Measurements from ENCODE around the gene NFIL3. TPM values are rescaled to one million over a fixed set of nuclear protein-coding genes. Genes with fewer than 3 reads are reported as not detected.
"Not testable (repeated sequence)": the region's sequence is repeated elsewhere in the genome, so short reads cannot be mapped to it uniquely, and the experiment has no call there.

The NFIL3 gene, protein sequence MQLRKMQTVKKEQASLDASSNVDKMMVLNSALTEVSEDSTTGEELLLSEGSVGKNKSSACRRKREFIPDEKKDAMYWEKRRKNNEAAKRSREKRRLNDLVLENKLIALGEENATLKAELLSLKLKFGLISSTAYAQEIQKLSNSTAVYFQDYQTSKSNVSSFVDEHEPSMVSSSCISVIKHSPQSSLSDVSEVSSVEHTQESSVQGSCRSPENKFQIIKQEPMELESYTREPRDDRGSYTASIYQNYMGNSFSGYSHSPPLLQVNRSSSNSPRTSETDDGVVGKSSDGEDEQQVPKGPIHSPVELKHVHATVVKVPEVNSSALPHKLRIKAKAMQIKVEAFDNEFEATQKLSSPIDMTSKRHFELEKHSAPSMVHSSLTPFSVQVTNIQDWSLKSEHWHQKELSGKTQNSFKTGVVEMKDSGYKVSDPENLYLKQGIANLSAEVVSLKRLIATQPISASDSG
- 14.2 TPM for polyA plus RNA-seq (2013, experiment 1 of 2)
- 14.3 TPM for polyA plus RNA-seq (2013, experiment 2 of 2)

- Histone ChIP-seq H2BK15ac (ENCODE audit: low read length) (peak within 1 kb of the TSS; percentile 52), H3K27me3 (ENCODE audit: control insufficient read depth in 3 of 3, insufficient read depth in 3 of 3, low read depth in 1 of 3, low read length in 3 of 3) (peaks cover 0 to 49% (median 18%) of the 10 kb centered on the region in 3 experiments)
- WGBS, 2 donors (ENCODE audit: extremely low coverage in 2 of 2, insufficient read length in 2 of 2, insufficient replicate concordance in 1 of 2): no CpG with 5 or more reads among the region's 92 CpGs
Measured at GRCh38 chr9:91423785-91424402, at the start of gene NFIL3. NFIL3 (minus strand) TSS chr9:91423832; CDS start chr9:91410734, 13,098 bp downstream.

GRCh38 chr9:91471524-91471923 lies 47.9 kb upstream of the NFIL3 start:
- not testable (repeated sequence) for H2BK120ac ChIP-seq (ENCODE audit: low read depth, low read length); H3K4me3 ChIP-seq (ENCODE audit: low read length in 2 of 2); H2BK12ac ChIP-seq (ENCODE audit: low read length); H3K79me1 ChIP-seq (ENCODE audit: low read depth, low read length); H3K27me3 ChIP-seq (ENCODE audit: control insufficient read depth in 3 of 3, insufficient read depth in 3 of 3, low read depth in 1 of 3, low read length in 3 of 3); H4K91ac ChIP-seq (ENCODE audit: low read depth, low read length, poor library complexity); H3K4ac ChIP-seq (ENCODE audit: low read length); H2AK5ac ChIP-seq (ENCODE audit: low read depth, low read length); H3K18ac ChIP-seq (ENCODE audit: low read length); H3K4me1 ChIP-seq (ENCODE audit: control insufficient read depth in 2 of 2, insufficient read depth in 1 of 2, low read depth in 1 of 2, low read length in 2 of 2); H4K8ac ChIP-seq (ENCODE audit: low read depth, low read length); H2AFZ ChIP-seq (ENCODE audit: low read length); H3K36me3 ChIP-seq (replicated peaks in 1 of 2; ENCODE audit: control insufficient read depth in 2 of 2, insufficient read depth in 2 of 2, low read length in 2 of 2); H3K9me3 ChIP-seq (replicated peaks in 1 of 2; ENCODE audit: control insufficient read depth in 2 of 2, insufficient read depth in 1 of 2, low read depth in 1 of 2, low read length in 2 of 2); H3K9ac ChIP-seq (ENCODE audit: low read depth, low read length, poor library complexity); H3K27ac ChIP-seq (replicated peaks; ENCODE audit: low read length); H2BK15ac ChIP-seq (ENCODE audit: low read length); H3K23ac ChIP-seq (ENCODE audit: low read depth, low read length, poor library complexity); H2BK5ac ChIP-seq (ENCODE audit: low read length); H3K14ac ChIP-seq (ENCODE audit: low read length); DNase-seq (ENCODE audit: low spot score); H3K4me2 ChIP-seq (ENCODE audit: insufficient read depth, low read length, poor library complexity, severe bottlenecking)
- WGBS, 2 donors (ENCODE audit: extremely low coverage in 2 of 2, insufficient read length in 2 of 2, insufficient replicate concordance in 1 of 2): no CpG with 5 or more reads among the region's 3 CpGs

More at GRCh38 chr9:91423785-91424402, at the start of gene NFIL3:
- H3K4me1 ChIP-seq (ENCODE audit: control insufficient read depth in 2 of 2, insufficient read depth in 1 of 2, low read depth in 1 of 2, low read length in 2 of 2): peaks cover 4 to 7% of the 10 kb centered on the region in 2 donors
- H2AK5ac ChIP-seq (ENCODE audit: low read depth, low read length): no peak within 1 kb of the TSS
- no peak within 1 kb of the TSS for H3K14ac ChIP-seq (ENCODE audit: low read length)
- peak within 1 kb of the TSS; percentile 95 for H3K4me2 ChIP-seq (ENCODE audit: insufficient read depth, low read length, poor library complexity, severe bottlenecking)
- H3K36me3 ChIP-seq (replicated peaks in 1 of 2; ENCODE audit: control insufficient read depth in 2 of 2, insufficient read depth in 2 of 2, low read length in 2 of 2): no peaks in the 10 kb centered on the region
- H3K9ac ChIP-seq (ENCODE audit: low read depth, low read length, poor library complexity): peak within 1 kb of the TSS; percentile 85
- no peak within 1 kb of the TSS for H3K4ac ChIP-seq (ENCODE audit: low read length)
- peak within 1 kb of the TSS; percentile 99 for H2AFZ ChIP-seq (ENCODE audit: low read length)
- no peak within 1 kb of the TSS for H3K27ac ChIP-seq (replicated peaks; ENCODE audit: low read length)
- peak within 1 kb of the TSS; percentile 10 for H2BK12ac ChIP-seq (ENCODE audit: low read length)
- H2BK5ac ChIP-seq (ENCODE audit: low read length): no peak within 1 kb of the TSS
- peak within 1 kb of the TSS; percentile 68 to 81 for H3K4me3 ChIP-seq (ENCODE audit: low read length in 2 of 2)
- H2BK120ac ChIP-seq (ENCODE audit: low read depth, low read length): no peak within 1 kb of the TSS
- H4K8ac ChIP-seq (ENCODE audit: low read depth, low read length): no peak within 1 kb of the TSS
- peak within 1 kb of the TSS; percentile 91 for H3K18ac ChIP-seq (ENCODE audit: low read length)
- DNase-seq (ENCODE audit: low spot score): peak; percentile 77
- H3K79me1 ChIP-seq (ENCODE audit: low read depth, low read length): peaks cover 1% of the 10 kb centered on the region
- peaks cover 0 to 8% of the 10 kb centered on the region in 2 donors for H3K9me3 ChIP-seq (replicated peaks in 1 of 2; ENCODE audit: control insufficient read depth in 2 of 2, insufficient read depth in 1 of 2, low read depth in 1 of 2, low read length in 2 of 2)
- H4K91ac ChIP-seq (ENCODE audit: low read depth, low read length, poor library complexity): no peak within 1 kb of the TSS
- H3K23ac ChIP-seq (ENCODE audit: low read depth, low read length, poor library complexity): peak within 1 kb of the TSS; percentile 10

- H3K27me3 ChIP-seq (ENCODE audit: control insufficient read depth in 3 of 3, insufficient read depth in 3 of 3, low read depth in 1 of 3, low read length in 3 of 3): no peaks in the 10 kb centered on the region
- H2BK12ac ChIP-seq (ENCODE audit: low read length): no peak overlapping the region
- H3K36me3 ChIP-seq (replicated peaks in 1 of 2; ENCODE audit: control insufficient read depth in 2 of 2, insufficient read depth in 2 of 2, low read length in 2 of 2): no peaks in the 10 kb centered on the region
- H4K91ac ChIP-seq (ENCODE audit: low read depth, low read length, poor library complexity): no peak overlapping the region
- H3K14ac ChIP-seq (ENCODE audit: low read length): no peak overlapping the region
- H3K9ac ChIP-seq (ENCODE audit: low read depth, low read length, poor library complexity): no peak overlapping the region
- H3K4me1 ChIP-seq (ENCODE audit: control insufficient read depth in 2 of 2, insufficient read depth in 1 of 2, low read depth in 1 of 2, low read length in 2 of 2): no peaks in the 10 kb centered on the region
- no peak overlapping the region for H4K8ac ChIP-seq (ENCODE audit: low read depth, low read length)
- no peaks in the 10 kb centered on the region for H3K9me3 ChIP-seq (replicated peaks in 1 of 2; ENCODE audit: control insufficient read depth in 2 of 2, insufficient read depth in 1 of 2, low read depth in 1 of 2, low read length in 2 of 2)
- no peak overlapping the region for H2BK120ac ChIP-seq (ENCODE audit: low read depth, low read length)
- H3K4me3 ChIP-seq (ENCODE audit: low read length in 2 of 2): no peak overlapping the region
- no peak overlapping the region for H2AFZ ChIP-seq (ENCODE audit: low read length)
- no peak overlapping the region for H3K27ac ChIP-seq (replicated peaks; ENCODE audit: low read length)
- H2BK15ac ChIP-seq (ENCODE audit: low read length): no peak overlapping the region
- no peak overlapping the region for H3K4ac ChIP-seq (ENCODE audit: low read length)
- H3K79me1 ChIP-seq (ENCODE audit: low read depth, low read length): no peaks in the 10 kb centered on the region
- H3K18ac ChIP-seq (ENCODE audit: low read length): no peak overlapping the region
- no peak overlapping the region for H3K4me2 ChIP-seq (ENCODE audit: insufficient read depth, low read length, poor library complexity, severe bottlenecking)
- H3K23ac ChIP-seq (ENCODE audit: low read depth, low read length, poor library complexity): no peak overlapping the region
- WGBS, 2 donors (ENCODE audit: extremely low coverage in 2 of 2, insufficient read length in 2 of 2, insufficient replicate concordance in 1 of 2): no CpG with 5 or more reads among the region's 2 CpGs
- H2BK5ac ChIP-seq (ENCODE audit: low read length): no peak overlapping the region
- DNase-seq (ENCODE audit: low spot score): no peak
- no peak overlapping the region for H2AK5ac ChIP-seq (ENCODE audit: low read depth, low read length)
Measured at GRCh38 chr9:91465420-91465819, 41.8 kb upstream of the NFIL3 start.

DNA sequence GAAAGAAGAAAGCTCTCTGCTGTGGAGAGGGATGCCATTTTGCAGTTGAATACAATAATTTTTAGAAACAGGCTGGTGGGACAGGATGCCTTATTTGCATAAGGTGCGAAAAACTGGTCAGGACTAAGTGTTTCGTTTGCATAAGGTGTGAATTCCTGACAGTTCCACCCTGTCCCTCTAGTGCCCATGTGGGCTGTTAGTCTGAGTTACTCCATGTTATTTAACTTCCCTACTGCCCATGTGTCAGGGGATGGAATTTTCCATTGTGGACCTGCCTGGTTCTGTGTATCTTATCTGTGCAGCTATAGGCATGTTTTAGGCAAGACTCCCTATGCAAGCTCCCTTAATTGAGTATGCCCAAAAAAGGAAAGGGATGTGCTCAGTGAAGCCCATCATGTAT lies 35.3 kb upstream of the NFIL3 start:
- H2BK12ac ChIP-seq (ENCODE audit: low read length): no peak overlapping the region
- no peak overlapping the region for H3K14ac ChIP-seq (ENCODE audit: low read length)
- H2BK120ac ChIP-seq (ENCODE audit: low read depth, low read length): no peak overlapping the region
- no peak overlapping the region for H3K4ac ChIP-seq (ENCODE audit: low read length)
- no peak overlapping the region for H3K23ac ChIP-seq (ENCODE audit: low read depth, low read length, poor library complexity)
- no peaks in the 10 kb centered on the region for H3K4me1 ChIP-seq (ENCODE audit: control insufficient read depth in 2 of 2, insufficient read depth in 1 of 2, low read depth in 1 of 2, low read length in 2 of 2)
- no peak for DNase-seq (ENCODE audit: low spot score)
- no peaks in the 10 kb centered on the region for H3K36me3 ChIP-seq (replicated peaks in 1 of 2; ENCODE audit: control insufficient read depth in 2 of 2, insufficient read depth in 2 of 2, low read length in 2 of 2)
- H3K18ac ChIP-seq (ENCODE audit: low read length): no peak overlapping the region
- H2AK5ac ChIP-seq (ENCODE audit: low read depth, low read length): no peak overlapping the region
- no peak overlapping the region for H2BK5ac ChIP-seq (ENCODE audit: low read length)
- no CpG with 5 or more reads among the region's 2 CpGs for WGBS, 2 donors (ENCODE audit: extremely low coverage in 2 of 2, insufficient read length in 2 of 2, insufficient replicate concordance in 1 of 2)
- no peak overlapping the region for H2AFZ ChIP-seq (ENCODE audit: low read length)
- no peak overlapping the region for H3K27ac ChIP-seq (replicated peaks; ENCODE audit: low read length)
- no peak overlapping the region for H3K4me3 ChIP-seq (ENCODE audit: low read length in 2 of 2)
- H3K4me2 ChIP-seq (ENCODE audit: insufficient read depth, low read length, poor library complexity, severe bottlenecking): no peak overlapping the region
- H3K79me1 ChIP-seq (ENCODE audit: low read depth, low read length): no peaks in the 10 kb centered on the region
- H3K27me3 ChIP-seq (ENCODE audit: control insufficient read depth in 3 of 3, insufficient read depth in 3 of 3, low read depth in 1 of 3, low read length in 3 of 3): no peaks in the 10 kb centered on the region
- no peak overlapping the region for H4K91ac ChIP-seq (ENCODE audit: low read depth, low read length, poor library complexity)
- H3K9ac ChIP-seq (ENCODE audit: low read depth, low read length, poor library complexity): no peak overlapping the region
- no peaks in the 10 kb centered on the region for H3K9me3 ChIP-seq (replicated peaks in 1 of 2; ENCODE audit: control insufficient read depth in 2 of 2, insufficient read depth in 1 of 2, low read depth in 1 of 2, low read length in 2 of 2)
- no peak overlapping the region for H4K8ac ChIP-seq (ENCODE audit: low read depth, low read length)
- no peak overlapping the region for H2BK15ac ChIP-seq (ENCODE audit: low read length)

Data from neuronal stem cell (in vitro differentiated cells).